ENCODE results near the gene ATP9A.

- no peak for TF ChIP-seq EZH2 (IDR thresholded peaks at IDR 0.05)
- no peak for TF ChIP-seq POLR2AphosphoS5 (IDR thresholded peaks at IDR 0.05; ENCODE audit: borderline replicate concordance, low read depth, low read length)
These were observed 33.6 kb upstream of the ATP9A start for GRCh38 chr20:51801823-51802123.

Measured in SK-N-MC (cell line).